Measurements from ENCODE around the gene CD3G. TPM values are rescaled to one million over a fixed set of nuclear protein-coding genes. Genes with fewer than 3 reads are reported as not detected.

Gene CD3G
- total and polyA plus RNA-seq, 9 of the 15 experiments (the other 6 are each of a cell fraction or from before 2014, with no cell fraction given) = 0.30 to 1.7 (median 0.47) TPM

- TF ChIP-seq TFAP4 (CRISPR knock-in tag; IDR thresholded peaks at IDR 0.05; ENCODE audit: borderline replicate concordance) = peak; percentile 78; the same call in 1 of the 2 replicates
- TF ChIP-seq ELF2 (CRISPR knock-in tag; IDR thresholded peaks at IDR 0.05) = peak; percentile 76
- no peak for TF ChIP-seq CTCFL (IDR thresholded peaks at IDR 0.05; ENCODE audit: borderline replicate concordance, insufficient read depth, low read depth, low read length, poor library complexity, severe bottlenecking)
- TF ChIP-seq CREB3L1 (IDR thresholded peaks at IDR 0.05; ENCODE audit: borderline replicate concordance, low read depth) = no peak
- no peak for TF ChIP-seq ZBTB12 (CRISPR knock-in tag; IDR thresholded peaks at IDR 0.05)
- no peak for TF ChIP-seq SRSF7 (optimal IDR thresholded peaks at IDR 0.05; ENCODE audit: low read depth, low read length)
- TF ChIP-seq ETV5 (CRISPR knock-in tag; IDR thresholded peaks at IDR 0.05; ENCODE audit: low read depth) = peak; percentile 55; the same call in 1 of the 2 replicates
- TF ChIP-seq NR2C2 (CRISPR knock-in tag; IDR thresholded peaks at IDR 0.05) = peak; percentile 26; the same call in 1 of the 2 replicates
- TF ChIP-seq NR2C2 (tag; IDR thresholded peaks at IDR 0.05) = peak; percentile 94
- no peak for TF ChIP-seq XRCC5 (IDR thresholded peaks at IDR 0.05; ENCODE audit: low read depth, low read length)
- TF ChIP-seq MTA3 (IDR thresholded peaks at IDR 0.05; ENCODE audit: borderline replicate concordance) = 0 out of 2 replicates have a peak, but pooled peaks have one; percentile 7
- TF ChIP-seq ZNF699 (CRISPR knock-in tag; IDR thresholded peaks at IDR 0.05; ENCODE audit: insufficient replicate concordance) = no peak
- no peak for TF ChIP-seq MLX (CRISPR knock-in tag; conservative IDR thresholded peaks at IDR 0.05)
- no peak for TF ChIP-seq HNRNPH1 (optimal IDR thresholded peaks at IDR 0.05; ENCODE audit: low read depth, low read length)
- TF ChIP-seq SREBF1 (IDR thresholded peaks at IDR 0.05; ENCODE audit: borderline replicate concordance, low read depth, low read length) = no peak
- no peak for TF ChIP-seq NFYB (IDR thresholded peaks at IDR 0.05; ENCODE audit: extremely low read depth, insufficient read length)
- no peak for TF ChIP-seq NR4A1 (CRISPR knock-in tag; IDR thresholded peaks at IDR 0.05)
- TF ChIP-seq NR4A1 (tag; IDR thresholded peaks at IDR 0.05) = no peak
- TF ChIP-seq ILF3 (IDR thresholded peaks at IDR 0.05; ENCODE audit: borderline replicate concordance) = no peak
- TF ChIP-seq USF1 (CRISPR knock-in tag; IDR thresholded peaks at IDR 0.05) = no peak
Observed at GRCh38 chr11:118401151-118401879, 57.2 kb downstream of the CD3G start, which contains the start of gene ATP5MG (continued).
